SIG-M5 treated with dmso at 0.1 percent for 504 hours (cell line): ENCODE data around the gene KRT17.
"Not testable (repeated sequence)": the region's sequence is repeated elsewhere in the genome, so short reads cannot be mapped to it uniquely, and the experiment has no call there.

Experiments used
- DNase-seq: peaks from one replicate; lab custom pipeline; 2025; ENCODE audit not compliant: unreplicated experiment; lab: John Stamatoyannopoulos, UW

KRT17 gene

DNA sequence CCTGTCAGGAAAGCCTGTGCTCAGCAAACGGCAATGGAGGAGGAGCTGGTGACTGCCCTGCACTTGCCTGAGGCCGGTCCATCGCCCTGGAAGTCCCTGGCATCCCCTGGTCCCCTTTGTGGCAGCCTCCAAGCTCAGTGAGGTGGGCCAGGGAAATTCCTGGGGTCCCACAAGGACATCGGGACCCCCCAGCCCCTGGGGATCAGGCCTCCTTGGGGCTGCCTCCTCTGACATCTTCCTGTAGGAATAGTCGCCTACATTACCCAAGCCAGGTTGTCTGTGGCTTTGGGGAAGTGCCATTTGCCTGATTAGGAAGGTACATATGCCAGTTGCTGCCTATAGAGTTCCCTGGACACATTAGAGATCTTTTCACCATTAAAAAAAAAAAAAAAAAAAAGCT, 45.4 kb downstream of the KRT17 start:
- no peak for DNase-seq

- DNase-seq = no peak
Measured at GRCh38 chr17:41578538-41578937, 45.8 kb downstream of the KRT17 start.

GRCh38 chr17:41576740-41577139, 47.6 kb downstream of the KRT17 start:
- DNase-seq = not testable (repeated sequence)

- no peak for DNase-seq
Measured at GRCh38 chr17:41575336-41575735, 49.0 kb downstream of the KRT17 start.

DNA sequence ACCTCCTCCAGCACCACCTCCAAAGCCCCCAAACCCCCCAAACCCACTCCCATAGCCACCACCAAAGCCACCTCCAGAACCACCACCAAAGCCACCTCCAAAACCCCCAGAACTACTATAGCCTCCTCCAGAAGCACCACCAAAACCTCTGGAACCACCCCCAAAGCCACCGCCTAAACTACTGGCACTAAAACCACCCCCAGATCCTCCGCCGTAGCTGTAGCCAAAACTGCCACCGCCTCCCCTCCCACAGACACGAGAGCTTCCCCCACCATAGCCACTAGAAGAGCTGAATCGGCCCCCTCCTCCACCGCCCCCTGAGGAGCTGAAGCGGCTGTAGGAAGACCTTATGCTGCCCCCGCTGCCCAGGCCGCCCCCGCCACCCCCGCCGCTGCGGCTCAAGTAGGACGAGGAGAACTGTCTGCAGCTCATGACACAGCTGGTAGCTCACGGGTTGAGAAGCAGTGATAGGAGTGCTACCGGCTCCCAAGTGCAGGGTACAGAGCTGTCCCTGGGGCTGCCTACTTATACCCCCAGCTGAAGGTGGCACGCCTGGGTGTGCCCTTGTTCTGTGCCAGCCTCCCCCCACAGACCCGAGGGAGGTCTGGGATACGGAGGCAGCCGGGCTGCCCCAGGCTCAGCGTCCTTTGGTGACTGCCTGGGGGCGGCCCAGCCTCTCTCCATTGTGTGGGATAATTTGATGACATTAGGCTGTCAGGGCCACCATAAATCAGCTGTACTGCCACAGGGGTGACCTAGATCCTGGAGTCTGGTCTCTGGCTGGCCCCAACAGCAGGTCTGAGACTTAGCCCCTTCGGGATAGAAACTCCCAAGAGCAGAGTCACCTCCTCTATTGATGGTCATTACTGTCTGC, 52.6 kb downstream of the KRT17 start, which contains the start of gene KRT9:
TSS of gene KRT9 (minus strand) at position 499 of the 874 bp plus-strand sequence. CDS start at position 432, 67 bp downstream.
- DNase-seq = no peak
